MM.1S (cell line): ENCODE measurements around the gene EHBP1.

ENCODE experiments used
- DNase-seq: peaks from one replicate; pipeline ENCODE4 v3.0.0-alpha.2; 2015
- H2AFZ ChIP-seq: fragments of 300-600 bp; sonication (generic); 2 replicates; pipeline ENCODE4 v1.6.0; 2016; ENCODE audit warnings: antibody characterized with exemption, low read length
- H3F3A ChIP-seq: fragments of 300-600 bp; sonication (generic); 2 replicates; pipeline ENCODE4 v1.6.1; 2016; ENCODE audit warnings: mild to moderate bottlenecking, antibody characterized with exemption, low read length, moderate library complexity, mixed read lengths; ENCODE audit not compliant: insufficient read depth
- H3K27ac ChIP-seq: fragments of 300-600 bp; sonication (generic); 2 replicates; pipeline ENCODE4 v1.5.1; 2016; ENCODE audit warnings: mild to moderate bottlenecking, low read length
- H3K27me3 ChIP-seq: fragments of 300-600 bp; sonication (generic); replicated peaks from 2 replicates; pipeline ENCODE4 v1.6.0; 2016; ENCODE audit warnings: low read length; ENCODE audit not compliant: insufficient read depth
- H3K36me3 ChIP-seq: fragments of 300-600 bp; sonication (generic); replicated peaks from 2 replicates; pipeline ENCODE4 v1.6.1; 2016; ENCODE audit warnings: mild to moderate bottlenecking, low read length, mixed read lengths; ENCODE audit not compliant: insufficient read depth
- H3K4me1 ChIP-seq: fragments of 300-600 bp; sonication (generic); 2 replicates; pipeline ENCODE4 v1.6.1; 2016; ENCODE audit warnings: low read length, mixed read lengths
- H3K4me2 ChIP-seq: fragments of 300-600 bp; sonication (generic); 2 replicates; pipeline ENCODE4 v1.6.0; 2016; ENCODE audit warnings: low read depth, low read length
- H3K4me3 ChIP-seq: fragments of 300-600 bp; sonication (generic); 2 replicates; pipeline ENCODE4 v1.5.1; 2016; ENCODE audit warnings: low read length, mixed read lengths
- H3K79me2 ChIP-seq: fragments of 300-600 bp; sonication (generic); 2 replicates; pipeline ENCODE4 v1.6.1; 2016; ENCODE audit warnings: mixed run types, low read length, mixed read lengths
- H3K9ac ChIP-seq: fragments of 300-600 bp; sonication (generic); 2 replicates; pipeline ENCODE4 v1.6.1; 2016; ENCODE audit warnings: low read length, mixed read lengths
- H3K9me2 ChIP-seq: fragments of 300-600 bp; sonication (generic); replicated peaks from 2 replicates; pipeline ENCODE4 v1.6.1; 2016; ENCODE audit warnings: mild to moderate bottlenecking, low read length, mixed read lengths; ENCODE audit not compliant: insufficient read depth
- H3K9me3 ChIP-seq: fragments of 300-600 bp; sonication (generic); replicated peaks from 2 replicates; pipeline ENCODE4 v1.6.1; 2016; ENCODE audit warnings: mild to moderate bottlenecking, low read length, mixed read lengths; ENCODE audit not compliant: insufficient read depth
- H4K20me1 ChIP-seq: fragments of 300-600 bp; sonication (generic); 2 replicates; pipeline ENCODE4 v1.6.1; 2016; ENCODE audit warnings: mild to moderate bottlenecking, low read length, moderate library complexity, mixed read lengths; ENCODE audit not compliant: insufficient read depth
- EZH2 ChIP-seq: fragments of 300-600 bp; sonication (generic); optimal IDR thresholded peaks from 2 replicates; pipeline ENCODE3; 2017; ENCODE audit warnings: low read depth, mild to moderate bottlenecking, antibody characterized with exemption, low read length, mixed read lengths
- EZH2phosphoT487 ChIP-seq: fragments of 300-600 bp; sonication (generic); IDR thresholded peaks from 2 replicates; pipeline ENCODE4 v1.6.1; 2018; ENCODE audit warnings: antibody characterized with exemption, low read length
- TF ChIP-seq, protein P1 (sequence below): fragments of 300-600 bp; sonication (generic); IDR thresholded peaks from 2 replicates; pipeline ENCODE4 v1.5.1; 2016; ENCODE audit warnings: antibody characterized with exemption, low read length, mixed read lengths

Gene EHBP1

DNA sequence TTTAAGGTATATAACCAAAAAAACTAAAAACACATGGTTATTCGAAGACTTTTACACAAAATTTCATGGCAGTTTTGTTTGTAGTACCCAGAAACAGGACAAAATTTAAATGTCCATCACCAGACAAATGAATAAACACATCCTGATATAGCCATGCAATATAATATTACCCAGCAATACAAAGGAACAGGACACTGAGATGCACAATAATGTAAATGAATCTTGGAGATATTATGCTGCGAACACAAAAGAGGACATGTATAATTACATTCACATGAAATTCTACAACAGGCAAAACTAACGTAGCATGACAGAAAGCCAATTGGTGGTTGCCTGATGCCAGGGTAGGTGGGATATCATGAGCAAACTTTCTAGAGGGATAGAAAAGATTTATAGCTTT, 252.7 kb downstream of the EHBP1 start:
- no peaks in the 10 kb centered on the region for H3K27me3 ChIP-seq
- H3K79me2 ChIP-seq = no peaks in the 10 kb centered on the region
- no peaks in the 10 kb centered on the region for H3K36me3 ChIP-seq
- no peak overlapping the region for H2AFZ ChIP-seq
- H3K9me2 ChIP-seq = no peaks in the 10 kb centered on the region
- no peaks in the 10 kb centered on the region for H3K9me3 ChIP-seq
- no peak overlapping the region for H3K9ac ChIP-seq
- no peaks in the 10 kb centered on the region for H4K20me1 ChIP-seq
- H3K27ac ChIP-seq = no peak overlapping the region
- H3F3A ChIP-seq = no peaks in the 10 kb centered on the region
- no peaks in the 10 kb centered on the region for H3K4me1 ChIP-seq
- no peak overlapping the region for H3K4me3 ChIP-seq
- no peak overlapping the region for H3K4me2 ChIP-seq
- TF ChIP-seq EZH2phosphoT487 (no peak), EZH2 (no peak)
- TF ChIP-seq, protein P1, sequence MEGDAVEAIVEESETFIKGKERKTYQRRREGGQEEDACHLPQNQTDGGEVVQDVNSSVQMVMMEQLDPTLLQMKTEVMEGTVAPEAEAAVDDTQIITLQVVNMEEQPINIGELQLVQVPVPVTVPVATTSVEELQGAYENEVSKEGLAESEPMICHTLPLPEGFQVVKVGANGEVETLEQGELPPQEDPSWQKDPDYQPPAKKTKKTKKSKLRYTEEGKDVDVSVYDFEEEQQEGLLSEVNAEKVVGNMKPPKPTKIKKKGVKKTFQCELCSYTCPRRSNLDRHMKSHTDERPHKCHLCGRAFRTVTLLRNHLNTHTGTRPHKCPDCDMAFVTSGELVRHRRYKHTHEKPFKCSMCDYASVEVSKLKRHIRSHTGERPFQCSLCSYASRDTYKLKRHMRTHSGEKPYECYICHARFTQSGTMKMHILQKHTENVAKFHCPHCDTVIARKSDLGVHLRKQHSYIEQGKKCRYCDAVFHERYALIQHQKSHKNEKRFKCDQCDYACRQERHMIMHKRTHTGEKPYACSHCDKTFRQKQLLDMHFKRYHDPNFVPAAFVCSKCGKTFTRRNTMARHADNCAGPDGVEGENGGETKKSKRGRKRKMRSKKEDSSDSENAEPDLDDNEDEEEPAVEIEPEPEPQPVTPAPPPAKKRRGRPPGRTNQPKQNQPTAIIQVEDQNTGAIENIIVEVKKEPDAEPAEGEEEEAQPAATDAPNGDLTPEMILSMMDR = no peak
- DNase-seq = no peak

DNA sequence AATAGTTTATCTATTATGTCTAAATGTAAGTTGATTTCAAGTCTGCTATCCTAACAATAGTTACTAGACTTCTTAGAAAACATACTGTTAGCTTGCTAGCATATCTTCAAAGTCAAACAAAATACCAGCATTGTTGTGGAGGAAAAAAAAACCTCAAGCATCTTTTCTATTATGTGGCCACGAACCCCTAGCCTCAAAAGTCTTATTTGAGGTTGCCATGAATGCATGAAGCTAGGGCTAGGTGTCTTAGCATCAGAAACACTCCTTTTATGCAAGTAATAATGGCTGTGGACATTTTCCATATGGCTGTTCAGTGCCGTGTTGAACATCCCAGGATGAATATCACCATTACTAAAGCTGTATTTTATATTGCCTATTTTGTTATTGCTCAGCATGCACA, 258.5 kb downstream of the EHBP1 start:
- Histone ChIP-seq H3K9me2 (no peaks in the 10 kb centered on the region), H3K27ac (no peak overlapping the region), H3K9me3 (no peaks in the 10 kb centered on the region), H3K4me2 (no peak overlapping the region), H3K9ac (no peak overlapping the region), H3K36me3 (no peaks in the 10 kb centered on the region), H3K4me1 (no peaks in the 10 kb centered on the region), H3K4me3 (no peak overlapping the region), H3F3A (no peaks in the 10 kb centered on the region), H4K20me1 (no peaks in the 10 kb centered on the region), H2AFZ (no peak overlapping the region), H3K79me2 (no peaks in the 10 kb centered on the region), H3K27me3 (no peaks in the 10 kb centered on the region)
- no peak for DNase-seq
- TF ChIP-seq EZH2phosphoT487 (no peak), EZH2 (no peak)
- TF ChIP-seq, protein P1 = no peak

DNA sequence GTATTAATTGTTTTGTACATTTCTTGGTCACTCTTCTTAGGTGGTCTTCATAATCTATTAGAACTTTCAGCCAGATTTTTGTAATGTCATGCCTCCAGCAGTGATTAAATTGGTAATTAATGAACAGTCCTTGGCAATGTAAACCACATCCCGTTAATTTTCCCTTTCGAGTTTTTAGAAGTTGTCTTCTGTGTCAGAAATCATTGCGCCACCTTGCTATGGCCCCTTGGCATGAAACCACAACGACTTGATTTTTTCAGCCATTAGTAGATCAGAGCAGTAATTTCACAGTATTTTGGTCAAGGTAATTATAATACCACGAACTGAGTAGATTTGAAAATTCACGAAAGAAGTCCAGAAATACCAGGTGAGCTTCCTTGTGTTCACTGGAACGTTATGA, 259.2 kb downstream of the EHBP1 start:
- DNase-seq = no peak
- no peaks in the 10 kb centered on the region for H3K9me2 ChIP-seq
- no peaks in the 10 kb centered on the region for H3K36me3 ChIP-seq
- H3K9me3 ChIP-seq = no peaks in the 10 kb centered on the region
- no peak for TF ChIP-seq EZH2phosphoT487
- TF ChIP-seq EZH2 = no peak
- TF ChIP-seq, protein P1 = no peak
- H3K9ac ChIP-seq = no peak overlapping the region
- no peak overlapping the region for H3K4me3 ChIP-seq
- H3K4me1 ChIP-seq = no peaks in the 10 kb centered on the region
- no peaks in the 10 kb centered on the region for H3F3A ChIP-seq
- no peaks in the 10 kb centered on the region for H3K27me3 ChIP-seq
- no peak overlapping the region for H2AFZ ChIP-seq
- no peak overlapping the region for H3K27ac ChIP-seq
- H4K20me1 ChIP-seq = no peaks in the 10 kb centered on the region
- no peak overlapping the region for H3K4me2 ChIP-seq
- no peaks in the 10 kb centered on the region for H3K79me2 ChIP-seq
